ENCODE results near the gene CTSG.
"Not testable (repeated sequence)": the region's sequence is repeated elsewhere in the genome, so short reads cannot be mapped to it uniquely, and the experiment has no call there.

Gene CTSG

GRCh38 chr14:24542346-24542936 is 33.6 kb downstream of the CTSG start:
- DNase-seq (ENCODE audit: low read depth in 2 of 2), result no peak

- no peak for DNase-seq (ENCODE audit: low read depth in 2 of 2)
These were observed 40.3 kb downstream of the CTSG start for GRCh38 chr14:24535737-24536136.

GRCh38 chr14:24534286-24534685 is 41.8 kb downstream of the CTSG start:
- no peak for DNase-seq (ENCODE audit: low read depth in 2 of 2)

GRCh38 chr14:24525877-24526620 is 50.0 kb downstream of the CTSG start:
- DNase-seq (ENCODE audit: low read depth in 2 of 2), result not testable (repeated sequence)
